ENCODE results near the gene TAB2.

DNA sequence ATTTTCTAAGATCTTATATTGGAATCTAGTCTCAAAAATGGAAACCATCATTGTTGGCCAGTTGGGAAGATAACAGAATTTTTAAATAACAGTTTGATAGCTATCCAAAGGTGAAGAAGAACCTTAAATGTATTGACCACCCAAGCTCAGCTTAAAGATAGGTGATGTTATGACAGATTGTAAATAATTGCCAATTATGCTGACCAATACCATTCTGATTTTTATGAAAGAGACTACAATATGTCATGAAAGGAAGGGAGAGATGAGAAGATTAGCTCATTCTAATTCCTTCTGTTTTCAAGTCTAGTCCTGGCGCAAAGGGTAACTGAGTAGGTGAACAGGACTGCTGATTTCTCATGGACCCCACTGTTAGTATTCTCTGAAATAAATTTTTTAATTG, 5.7 kb upstream of the TAB2 start:
- TF ChIP-seq, protein P1, sequence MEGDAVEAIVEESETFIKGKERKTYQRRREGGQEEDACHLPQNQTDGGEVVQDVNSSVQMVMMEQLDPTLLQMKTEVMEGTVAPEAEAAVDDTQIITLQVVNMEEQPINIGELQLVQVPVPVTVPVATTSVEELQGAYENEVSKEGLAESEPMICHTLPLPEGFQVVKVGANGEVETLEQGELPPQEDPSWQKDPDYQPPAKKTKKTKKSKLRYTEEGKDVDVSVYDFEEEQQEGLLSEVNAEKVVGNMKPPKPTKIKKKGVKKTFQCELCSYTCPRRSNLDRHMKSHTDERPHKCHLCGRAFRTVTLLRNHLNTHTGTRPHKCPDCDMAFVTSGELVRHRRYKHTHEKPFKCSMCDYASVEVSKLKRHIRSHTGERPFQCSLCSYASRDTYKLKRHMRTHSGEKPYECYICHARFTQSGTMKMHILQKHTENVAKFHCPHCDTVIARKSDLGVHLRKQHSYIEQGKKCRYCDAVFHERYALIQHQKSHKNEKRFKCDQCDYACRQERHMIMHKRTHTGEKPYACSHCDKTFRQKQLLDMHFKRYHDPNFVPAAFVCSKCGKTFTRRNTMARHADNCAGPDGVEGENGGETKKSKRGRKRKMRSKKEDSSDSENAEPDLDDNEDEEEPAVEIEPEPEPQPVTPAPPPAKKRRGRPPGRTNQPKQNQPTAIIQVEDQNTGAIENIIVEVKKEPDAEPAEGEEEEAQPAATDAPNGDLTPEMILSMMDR (IDR thresholded peaks at IDR 0.05) = no peak
- no peak for TF ChIP-seq POLR2A (IDR thresholded peaks at IDR 0.05)

All from uterus (tissue), 2 donors.